HCT116 (cell line): ENCODE data around the gene CDC14B. TPM values are rescaled to one million over a fixed set of nuclear protein-coding genes. Genes with fewer than 3 reads are reported as not detected.

Experiments
- ATAC-seq: fragments of 200-7000 bp; cut with Tn5 transposase; 2 replicates; pipeline ENCODE4 v1.9.1; 2020; ENCODE audit warnings: mild to moderate bottlenecking, moderate library complexity
- BruUV-seq: library from RNA; stranded (reverse); fragments of 400-500 nt; replicated peaks from 2 replicates; lab custom pipeline; 2021; lab: Mats Ljungman, UMichigan
- CTCF ChIA-PET: fragments of 300-600 bp; sonication (Branson Sonifier 250); formaldehyde crosslinking; loops from one replicate; lab custom pipeline; 2021; ENCODE audit warnings: antibody characterized with exemption; lab: Charles Lee
- POLR2A ChIA-PET: fragments of 300-600, 350-600 bp; sonication (Branson Sonifier 250); formaldehyde crosslinking; loops from one replicate; lab custom pipeline; 2021; ENCODE audit warnings: antibody characterized with exemption; lab: Charles Lee
- RAD21 ChIA-PET, 2 experiments: fragments of 300-600 bp; sonication (Branson Sonifier 250); formaldehyde crosslinking; loops; one replicate each; lab custom pipeline; 2023; ENCODE audit warnings: low total read pairs in 2 of 2; ENCODE audit not compliant: uncharacterized antibody in 2 of 2, unreplicated experiment in 2 of 2, low non-redundant PET in 1 of 2; lab: Charles Lee
- DNase-seq: peaks from one replicate; pipeline ENCODE4 v3.0.0-alpha.2; 2010; ENCODE audit warnings: low read depth, low spot score
- H2AFZ ChIP-seq: fragments of 200-600 bp; shearing (Covaris generic), sonication (generic); 2 replicates; pipeline ENCODE4 v1.6.1; 2017; ENCODE audit warnings: low read depth, mixed run types, mixed read lengths, antibody characterized with exemption, low read length; ENCODE audit not compliant: poor library complexity, severe bottlenecking
- H3K27ac ChIP-seq: 2 replicates; pipeline ENCODE4 v1.5.1; 2012; ENCODE audit warnings: low read depth, low read length
- H3K27me3 ChIP-seq: fragments of 200-600 bp; sonication (generic); 2 replicates; pipeline ENCODE4 v1.6.1; 2016; ENCODE audit warnings: mixed run types, low read length, mixed read lengths; ENCODE audit not compliant: insufficient read depth
- H3K36me3 ChIP-seq, 2 experiments: fragments of 200-500 bp in 1 of 2; fragments of 200-600 bp in 1 of 2; sonication (Bioruptor generic) in 1 of 2; sonication (generic) in 1 of 2; 2 replicates each; pipeline versions ENCODE4 v1.5.1 to v1.6.1; 2014 to 2016; ENCODE audit warnings: low read length in 2 of 2, inconsistent platforms in 1 of 2, mixed read lengths in 1 of 2, mixed run types in 1 of 2; ENCODE audit not compliant: insufficient read depth in 2 of 2, control insufficient read depth in 1 of 2
- H3K4me1 ChIP-seq, 2 experiments: fragments of 200-600 bp in 1 of 2; sonication (generic) in 1 of 2; 2 replicates each; pipeline versions ENCODE4 v1.5.1 to v1.6.1; 2012 to 2017; ENCODE audit warnings: low read length in 2 of 2, inconsistent platforms in 1 of 2, mild to moderate bottlenecking in 1 of 2, mixed read lengths in 1 of 2, mixed run types in 1 of 2, moderate library complexity in 1 of 2; ENCODE audit not compliant: insufficient read depth in 2 of 2, control insufficient read depth in 1 of 2
- H3K4me2 ChIP-seq: fragments of 200-600 bp; sonication (generic); 2 replicates; pipeline ENCODE4 v1.6.1; 2017; ENCODE audit warnings: mixed run types, low read length, mixed read lengths
- H3K4me3 ChIP-seq, 2 experiments: fragments of 200-600 bp in 1 of 2; sonication (generic) in 1 of 2; replicated peaks in 1 of 2; 2 replicates each; pipeline ENCODE4 v1.5.1; 2011 to 2016; ENCODE audit warnings: low read length in 2 of 2, control low read depth in 1 of 2, low read depth in 1 of 2, mild to moderate bottlenecking in 1 of 2, mixed read lengths in 1 of 2, mixed run types in 1 of 2
- H3K79me2 ChIP-seq: fragments of 200-600 bp; sonication (generic); 2 replicates; pipeline ENCODE4 v1.6.1; 2017; ENCODE audit warnings: mild to moderate bottlenecking, mixed run types, low read length, moderate library complexity, mixed read lengths; ENCODE audit not compliant: insufficient read depth
- H3K9ac ChIP-seq: fragments of 200-600 bp; sonication (generic); 2 replicates; pipeline ENCODE4 v1.6.1; 2016; ENCODE audit warnings: low read length, mixed read lengths
- H3K9me2 ChIP-seq: fragments of 200-600 bp; sonication (generic), shearing (Covaris generic); 2 replicates; pipeline ENCODE4 v1.6.1; 2017; ENCODE audit warnings: mixed run types, mild to moderate bottlenecking, moderate library complexity; ENCODE audit not compliant: insufficient read depth
- H3K9me3 ChIP-seq, 2 experiments: fragments of 200-500 bp in 1 of 2; fragments of 200-600 bp in 1 of 2; sonication (Bioruptor generic) in 1 of 2; sonication (generic) in 1 of 2; 2 replicates each; pipeline ENCODE4 v1.6.1; 2014 to 2017; ENCODE audit warnings: low read length in 2 of 2, mixed read lengths in 2 of 2, inconsistent platforms in 1 of 2, low read depth in 1 of 2, mild to moderate bottlenecking in 1 of 2, mixed run types in 1 of 2, moderate library complexity in 1 of 2; ENCODE audit not compliant: control insufficient read depth in 1 of 2, insufficient read depth in 1 of 2
- H4K20me1 ChIP-seq: fragments of 200-600 bp; sonication (generic), shearing (Covaris generic); 2 replicates; pipeline ENCODE4 v1.6.1; 2017; ENCODE audit warnings: mixed run types, mild to moderate bottlenecking, moderate library complexity; ENCODE audit not compliant: insufficient read depth
- RAD21 ChIP-seq: IDR thresholded peaks from 2 replicates; pipeline ENCODE4 v1.6.1; 2012; ENCODE audit warnings: low read depth, mild to moderate bottlenecking
- SP1 ChIP-seq: IDR thresholded peaks from 2 replicates; pipeline ENCODE4 v1.6.1; 2012; ENCODE audit warnings: low read depth
- ZNF274 ChIP-seq: fragments of 200-500 bp; sonication (Bioruptor generic); IDR thresholded peaks from 2 replicates; pipeline ENCODE4 v1.6.1; 2014; ENCODE audit warnings: mild to moderate bottlenecking, low read depth, low read length, inconsistent platforms
- intact Hi-C: fragments of 100-400 bp; cut with micrococcal nuclease; formaldehyde crosslinking; loops from 2 replicates; pipeline ENCODE4 v1.10.0; 2022
- total RNA-seq: library from RNA; stranded (reverse); gene quantifications from one replicate; pipeline ENCODE4 v1.2.1, GENCODE V29; 2021; ENCODE audit not compliant: unreplicated experiment

The CDC14B gene
- total RNA-seq, 1 experiment from 2014 or later, result 21.6 TPM

- no peak for DNase-seq
- H3K4me1 ChIP-seq, result no peaks in the 10 kb centered on the region
- intact Hi-C loops, result no loop called here
- no peaks in the 10 kb centered on the region for H4K20me1 ChIP-seq
- TF ChIP-seq ZNF274, result no peak
- H3K79me2 ChIP-seq, result no peaks in the 10 kb centered on the region
- ATAC-seq, result no peak
- ChIA-PET CTCF (no interaction called here), POLR2A (no interaction called here), RAD21 (no interaction called here)
- no peak overlapping the region for H3K9ac ChIP-seq
- no peaks in the 10 kb centered on the region for H3K9me2 ChIP-seq
- H3K4me3 ChIP-seq, result no peak overlapping the region
- no peak overlapping the region for H3K4me2 ChIP-seq
- H3K36me3 ChIP-seq, result peaks cover 0 to 4% of the 10 kb centered on the region in 2 experiments; a peak in 1 of 4 replicates
- no peaks in the 10 kb centered on the region for H3K9me3 ChIP-seq
- BruUV-seq, result no TSS peak
- no peak overlapping the region for H3K27ac ChIP-seq
- no peak overlapping the region for H2AFZ ChIP-seq
- H3K27me3 ChIP-seq, result no peaks in the 10 kb centered on the region
These were observed 105.4 kb downstream of the CDC14B start for GRCh38 chr9:96514108-96514799.

- no peak for TF ChIP-seq RAD21
- no peak for TF ChIP-seq SP1
- no peaks in the 10 kb centered on the region for H3K9me2 ChIP-seq
- no peaks in the 10 kb centered on the region for H3K79me2 ChIP-seq
- no peak overlapping the region for H3K4me2 ChIP-seq
- ChIA-PET POLR2A (no interaction called here), CTCF (no interaction called here), RAD21 (no interaction called here)
- no peak overlapping the region for H3K27ac ChIP-seq
- no peaks in the 10 kb centered on the region for H3K4me1 ChIP-seq
- ATAC-seq (no peak), DNase-seq (no peak)
- H4K20me1 ChIP-seq, result no peaks in the 10 kb centered on the region
- H3K4me3 ChIP-seq, result no peak overlapping the region
- peaks cover 0 to 4% of the 10 kb centered on the region in 2 experiments; a peak in 1 of 4 replicates for H3K36me3 ChIP-seq
- intact Hi-C loops, result no loop called here
- H3K9me3 ChIP-seq, result no peaks in the 10 kb centered on the region
- BruUV-seq, result no TSS peak
- no peak overlapping the region for H2AFZ ChIP-seq
- no peak overlapping the region for H3K9ac ChIP-seq
- no peaks in the 10 kb centered on the region for H3K27me3 ChIP-seq
These were observed 106.0 kb downstream of the CDC14B start for GRCh38 chr9:96513622-96514021.
